ENCODE results near the gene TMEM50B.

TMEM50B gene

GRCh38 chr21:33496345-33496744 is 16.6 kb upstream of the TMEM50B start:
- TF ChIP-seq CTCF (IDR thresholded peaks at IDR 0.05; ENCODE audit: low read length) (no peak), EZH2 (optimal IDR thresholded peaks at IDR 0.05; ENCODE audit: low read depth, low read length) (no peak), EZH2phosphoT487 (IDR thresholded peaks at IDR 0.05; ENCODE audit: low read length) (no peak)
- H2AFZ ChIP-seq (ENCODE audit: low read length): no peak overlapping the region
- H3K9me2 ChIP-seq (replicated peaks; ENCODE audit: insufficient read depth, low read length): no peaks in the 10 kb centered on the region
- H3K36me3 ChIP-seq (replicated peaks; ENCODE audit: insufficient read depth, low read length): no peaks in the 10 kb centered on the region
- H3K9me3 ChIP-seq (replicated peaks; ENCODE audit: insufficient read depth, low read length): no peaks in the 10 kb centered on the region
- no peak overlapping the region for H3K4me3 ChIP-seq (ENCODE audit: low read length)
- DNase-seq: no peak
- no peaks in the 10 kb centered on the region for H3K79me2 ChIP-seq (ENCODE audit: low read length)
- no peak overlapping the region for H3K27ac ChIP-seq (ENCODE audit: low read length)
- peaks cover 3% of the 10 kb centered on the region; the same call in 1 of the 2 replicates for H3F3A ChIP-seq (ENCODE audit: insufficient read depth, low read length)
- no peaks in the 10 kb centered on the region for H3K27me3 ChIP-seq (replicated peaks; ENCODE audit: insufficient read depth, low read length)
- no peak overlapping the region for H3K4me2 ChIP-seq (ENCODE audit: low read depth, low read length)
- H3K9ac ChIP-seq (ENCODE audit: low read length): no peak overlapping the region
- no peaks in the 10 kb centered on the region for H4K20me1 ChIP-seq (ENCODE audit: insufficient read depth, low read length)
- H3K4me1 ChIP-seq (ENCODE audit: low read length): no peaks in the 10 kb centered on the region

- H3F3A ChIP-seq (ENCODE audit: insufficient read depth, low read length): peaks cover 3% of the 10 kb centered on the region; the same call in 1 of the 2 replicates
- H3K9ac ChIP-seq (ENCODE audit: low read length): no peak overlapping the region
- H3K9me2 ChIP-seq (replicated peaks; ENCODE audit: insufficient read depth, low read length): no peaks in the 10 kb centered on the region
- H2AFZ ChIP-seq (ENCODE audit: low read length): no peak overlapping the region
- H3K4me2 ChIP-seq (ENCODE audit: low read depth, low read length): no peak overlapping the region
- no peaks in the 10 kb centered on the region for H3K36me3 ChIP-seq (replicated peaks; ENCODE audit: insufficient read depth, low read length)
- no peaks in the 10 kb centered on the region for H3K27me3 ChIP-seq (replicated peaks; ENCODE audit: insufficient read depth, low read length)
- DNase-seq: no peak
- no peak for TF ChIP-seq EZH2 (optimal IDR thresholded peaks at IDR 0.05; ENCODE audit: low read depth, low read length)
- TF ChIP-seq EZH2phosphoT487 (IDR thresholded peaks at IDR 0.05; ENCODE audit: low read length): no peak
- TF ChIP-seq CTCF (IDR thresholded peaks at IDR 0.05; ENCODE audit: low read length): no peak
- no peaks in the 10 kb centered on the region for H3K79me2 ChIP-seq (ENCODE audit: low read length)
- H3K4me1 ChIP-seq (ENCODE audit: low read length): peaks cover 3% of the 10 kb centered on the region; the same call in 1 of the 2 replicates
- H4K20me1 ChIP-seq (ENCODE audit: insufficient read depth, low read length): no peaks in the 10 kb centered on the region
- no peaks in the 10 kb centered on the region for H3K9me3 ChIP-seq (replicated peaks; ENCODE audit: insufficient read depth, low read length)
- H3K27ac ChIP-seq (ENCODE audit: low read length): no peak overlapping the region
- no peak overlapping the region for H3K4me3 ChIP-seq (ENCODE audit: low read length)
Observed at GRCh38 chr21:33495743-33496142, 16.0 kb upstream of the TMEM50B start.

GRCh38 chr21:33493756-33494155 is 14.0 kb upstream of the TMEM50B start:
- TF ChIP-seq EZH2 (optimal IDR thresholded peaks at IDR 0.05; ENCODE audit: low read depth, low read length) (no peak), CTCF (IDR thresholded peaks at IDR 0.05; ENCODE audit: low read length) (no peak), EZH2phosphoT487 (IDR thresholded peaks at IDR 0.05; ENCODE audit: low read length) (no peak)
- Histone ChIP-seq H3K27me3 (replicated peaks; ENCODE audit: insufficient read depth, low read length) (no peaks in the 10 kb centered on the region), H3F3A (ENCODE audit: insufficient read depth, low read length) (peaks cover 3% of the 10 kb centered on the region; the same call in 1 of the 2 replicates), H3K9me2 (replicated peaks; ENCODE audit: insufficient read depth, low read length) (no peaks in the 10 kb centered on the region), H3K36me3 (replicated peaks; ENCODE audit: insufficient read depth, low read length) (no peaks in the 10 kb centered on the region), H3K4me3 (ENCODE audit: low read length) (no peak overlapping the region), H4K20me1 (ENCODE audit: insufficient read depth, low read length) (no peaks in the 10 kb centered on the region), H3K9me3 (replicated peaks; ENCODE audit: insufficient read depth, low read length) (no peaks in the 10 kb centered on the region), H3K4me1 (ENCODE audit: low read length) (peaks cover 5% of the 10 kb centered on the region; the same call in 1 of the 2 replicates), H3K4me2 (ENCODE audit: low read depth, low read length) (no peak overlapping the region), H3K27ac (ENCODE audit: low read length) (no peak overlapping the region), H3K79me2 (ENCODE audit: low read length) (no peaks in the 10 kb centered on the region), H2AFZ (ENCODE audit: low read length) (no peak overlapping the region), H3K9ac (ENCODE audit: low read length) (no peak overlapping the region)
- DNase-seq: no peak
